WI38 (cell line): ENCODE results near the gene CLIP1.
"Not testable (repeated sequence)": the region's sequence is repeated elsewhere in the genome, so short reads cannot be mapped to it uniquely, and the experiment has no call there.

ENCODE experiments used
- H3K4me3 ChIP-seq: 2 replicates; pipeline ENCODE4 v1.5.1; 2011; ENCODE audit warnings: low read depth, mild to moderate bottlenecking, control low read depth, low read length
- CTCF ChIP-seq: IDR thresholded peaks from 2 replicates; pipeline ENCODE4 v1.5.1; 2012; ENCODE audit warnings: low read depth, mild to moderate bottlenecking, control low read depth, low read length

The CLIP1 gene

GRCh38 chr12:122363782-122364181 lies 58.7 kb downstream of the CLIP1 start:
- no peak for TF ChIP-seq CTCF
- H3K4me3 ChIP-seq = no peak overlapping the region

GRCh38 chr12:122362755-122363154 lies 59.7 kb downstream of the CLIP1 start:
- H3K4me3 ChIP-seq = no peak overlapping the region
- TF ChIP-seq CTCF = no peak

- not testable (repeated sequence) for H3K4me3 ChIP-seq
Observed at GRCh38 chr12:122358403-122358802, 64.1 kb downstream of the CLIP1 start.

- H3K4me3 ChIP-seq = not testable (repeated sequence)
Observed at GRCh38 chr12:122357536-122357935, 64.9 kb downstream of the CLIP1 start.

GRCh38 chr12:122356991-122357390 lies 65.5 kb downstream of the CLIP1 start:
- not testable (repeated sequence) for H3K4me3 ChIP-seq

- peak; percentile 65 for TF ChIP-seq CTCF
Observed at GRCh38 chr12:122356192-122356635, 66.3 kb downstream of the CLIP1 start.

GRCh38 chr12:122355706-122356105 lies 66.8 kb downstream of the CLIP1 start:
- no peak overlapping the region for H3K4me3 ChIP-seq
- TF ChIP-seq CTCF = no peak

More at GRCh38 chr12:122356192-122356635, 66.3 kb downstream of the CLIP1 start:
- no peak overlapping the region for H3K4me3 ChIP-seq

- no peak overlapping the region for H3K4me3 ChIP-seq
- TF ChIP-seq CTCF = no peak
Observed at GRCh38 chr12:122354958-122355641, 67.4 kb downstream of the CLIP1 start.

DNA sequence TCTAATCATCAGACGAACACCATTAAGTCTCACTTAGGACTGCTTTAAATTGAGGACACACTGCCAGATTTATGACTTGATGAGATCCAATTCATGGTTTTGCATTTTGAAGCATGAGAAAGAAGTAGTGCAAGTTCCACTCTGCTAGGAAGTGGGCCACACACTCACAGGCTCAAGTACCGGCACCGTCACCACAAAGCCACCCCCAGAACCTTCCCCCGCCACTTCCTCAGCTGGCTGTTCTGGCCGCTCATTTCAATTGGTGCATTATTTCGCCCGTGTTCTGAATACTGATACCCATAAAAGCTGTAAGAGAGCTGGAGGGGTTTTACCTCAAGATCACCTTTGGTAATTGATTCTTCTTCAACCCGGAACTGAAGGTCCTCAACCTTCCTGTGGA lies 70.1 kb downstream of the CLIP1 start:
- no peak overlapping the region for H3K4me3 ChIP-seq
- no peak for TF ChIP-seq CTCF
